HG02798 (cell line): ENCODE results near the gene MRGPRG.

Experiments
- ATAC-seq: cut with Tn5 transposase; IDR thresholded peaks from one replicate; pipeline ENCODE4 v1.9.1; 2021; ENCODE audit warnings: mild to moderate bottlenecking; ENCODE audit not compliant: unreplicated experiment, poor library complexity

The MRGPRG gene

GRCh38 chr11:3207526-3208189, 11.0 kb downstream of the MRGPRG start:
- ATAC-seq, result no peak

DNA sequence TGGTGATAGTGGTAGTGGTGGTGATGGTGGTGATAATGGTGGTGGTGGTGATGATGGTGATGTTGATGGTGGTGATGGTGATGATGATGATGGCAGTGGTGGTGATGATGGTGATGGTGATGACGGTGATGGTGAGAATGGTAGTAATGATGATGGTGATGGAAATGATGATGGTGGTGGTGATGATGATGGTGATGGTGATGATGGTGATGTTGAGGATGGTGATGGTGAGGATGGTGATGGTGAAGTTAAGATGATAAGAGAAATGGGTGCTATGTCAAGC, 11.8 kb downstream of the MRGPRG start:
- no peak for ATAC-seq

- no peak for ATAC-seq
These were observed 12.3 kb downstream of the MRGPRG start for GRCh38 chr11:3206156-3206921.

DNA sequence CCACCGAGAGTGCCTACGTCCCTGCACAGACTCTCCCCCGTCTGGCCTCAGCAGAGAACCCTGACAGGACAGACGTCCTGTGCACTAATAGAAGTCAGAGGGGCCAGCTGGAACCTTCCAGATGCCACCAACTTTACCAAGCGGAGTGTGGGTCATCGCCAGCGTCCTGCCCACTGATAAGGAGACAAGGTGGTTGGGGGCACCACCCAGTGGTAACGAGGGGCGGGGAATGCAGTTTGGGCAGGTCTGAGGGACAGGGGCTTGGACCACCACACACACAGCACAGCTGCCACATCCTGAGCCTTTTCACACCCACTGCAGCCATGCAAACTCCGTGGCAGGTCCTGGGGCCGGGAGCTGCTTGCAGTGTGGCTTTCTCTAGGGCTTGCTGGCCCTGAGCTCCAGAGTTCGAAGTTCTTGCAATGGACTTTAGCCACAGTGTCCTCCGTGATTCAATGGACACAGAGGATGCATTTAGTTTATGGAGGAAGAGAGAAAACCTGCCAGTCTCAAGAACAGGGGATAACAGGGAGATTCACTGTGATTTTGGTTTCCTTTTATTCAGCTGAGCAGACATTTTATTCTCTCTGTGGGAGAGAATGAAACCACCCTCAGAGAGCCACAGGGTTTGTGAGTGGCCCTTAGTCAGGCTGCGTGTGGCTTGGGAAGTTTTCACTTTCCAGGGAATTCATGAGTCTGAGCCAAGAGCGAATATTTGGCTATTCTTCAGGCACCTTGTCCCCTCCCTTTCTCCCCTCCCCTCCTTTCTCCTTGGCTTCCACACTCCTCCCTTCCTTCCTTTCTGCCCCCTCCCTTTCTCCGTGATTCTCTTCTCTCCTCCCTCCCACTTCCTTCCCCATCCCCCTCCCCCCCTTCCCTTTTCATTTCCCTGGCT, 13.1 kb downstream of the MRGPRG start:
- no peak for ATAC-seq

- no peak for ATAC-seq
These were observed 14.2 kb downstream of the MRGPRG start for GRCh38 chr11:3204141-3205015.

- no peak for ATAC-seq
These were observed 15.2 kb downstream of the MRGPRG start for GRCh38 chr11:3203221-3204043.

GRCh38 chr11:3202759-3203158, 15.9 kb downstream of the MRGPRG start:
- no peak for ATAC-seq

- no peak for ATAC-seq
These were observed 16.3 kb downstream of the MRGPRG start for GRCh38 chr11:3202305-3202704.

- ATAC-seq, result no peak
These were observed 16.9 kb downstream of the MRGPRG start for GRCh38 chr11:3201677-3202181.

DNA sequence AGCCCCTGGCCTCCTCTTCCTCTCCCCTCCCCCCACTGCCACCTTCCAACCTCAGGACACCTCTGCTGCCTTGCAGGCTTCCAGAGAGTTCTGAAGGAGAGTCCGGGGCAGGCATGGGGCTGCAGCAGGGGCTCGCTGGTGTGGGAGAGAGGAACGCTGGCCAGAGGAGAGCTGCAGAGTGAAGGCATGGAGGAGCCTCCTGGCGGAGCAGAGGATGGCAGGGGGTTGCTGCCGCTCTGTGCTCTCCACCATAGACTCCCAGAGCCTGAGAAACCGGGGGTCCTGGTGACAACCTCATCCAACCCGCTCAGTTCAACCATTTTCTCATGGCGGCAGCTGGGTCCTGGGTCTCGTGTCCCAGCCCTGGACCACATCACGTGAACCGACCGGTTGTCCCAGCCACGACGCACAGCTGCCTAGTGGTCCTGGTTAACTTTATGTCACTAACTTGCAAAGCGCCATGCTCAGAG, 17.5 kb downstream of the MRGPRG start:
- no peak for ATAC-seq

DNA sequence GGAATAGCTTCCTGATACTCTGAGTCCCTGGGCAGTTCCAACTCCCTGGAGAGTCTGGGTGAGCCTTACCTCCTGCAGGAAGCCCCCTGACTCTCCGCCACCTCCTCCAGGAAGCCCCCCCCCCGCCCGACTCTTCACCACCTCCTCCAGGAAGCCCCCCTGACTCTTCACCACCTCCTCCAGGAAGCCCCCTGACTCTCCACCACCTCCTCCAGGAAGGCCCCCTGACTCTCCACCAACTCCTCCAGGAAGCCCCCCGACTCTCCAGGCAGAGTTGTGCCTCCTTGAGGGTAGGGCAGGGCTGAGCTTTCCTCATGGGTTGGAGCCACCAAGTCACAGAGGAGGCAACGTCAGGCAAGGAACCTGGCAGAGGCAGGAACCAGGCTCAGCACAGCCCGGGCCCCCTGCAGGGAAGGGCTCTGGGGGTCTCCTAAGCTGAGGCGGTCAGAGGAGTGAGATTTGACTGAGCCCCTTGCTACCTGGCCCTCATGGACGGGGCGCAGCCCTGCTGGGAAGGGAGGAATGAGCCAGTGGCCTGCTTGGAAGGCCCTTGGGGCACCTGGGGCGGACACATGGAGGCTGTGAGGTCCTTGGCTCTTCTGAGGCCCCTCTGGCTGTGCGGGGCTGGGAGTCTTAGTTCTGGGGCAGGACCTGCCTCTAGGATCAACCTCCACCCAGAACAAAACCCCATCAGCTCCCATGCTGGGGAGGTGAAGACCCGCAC, 18.1 kb downstream of the MRGPRG start:
- ATAC-seq, result no peak

DNA sequence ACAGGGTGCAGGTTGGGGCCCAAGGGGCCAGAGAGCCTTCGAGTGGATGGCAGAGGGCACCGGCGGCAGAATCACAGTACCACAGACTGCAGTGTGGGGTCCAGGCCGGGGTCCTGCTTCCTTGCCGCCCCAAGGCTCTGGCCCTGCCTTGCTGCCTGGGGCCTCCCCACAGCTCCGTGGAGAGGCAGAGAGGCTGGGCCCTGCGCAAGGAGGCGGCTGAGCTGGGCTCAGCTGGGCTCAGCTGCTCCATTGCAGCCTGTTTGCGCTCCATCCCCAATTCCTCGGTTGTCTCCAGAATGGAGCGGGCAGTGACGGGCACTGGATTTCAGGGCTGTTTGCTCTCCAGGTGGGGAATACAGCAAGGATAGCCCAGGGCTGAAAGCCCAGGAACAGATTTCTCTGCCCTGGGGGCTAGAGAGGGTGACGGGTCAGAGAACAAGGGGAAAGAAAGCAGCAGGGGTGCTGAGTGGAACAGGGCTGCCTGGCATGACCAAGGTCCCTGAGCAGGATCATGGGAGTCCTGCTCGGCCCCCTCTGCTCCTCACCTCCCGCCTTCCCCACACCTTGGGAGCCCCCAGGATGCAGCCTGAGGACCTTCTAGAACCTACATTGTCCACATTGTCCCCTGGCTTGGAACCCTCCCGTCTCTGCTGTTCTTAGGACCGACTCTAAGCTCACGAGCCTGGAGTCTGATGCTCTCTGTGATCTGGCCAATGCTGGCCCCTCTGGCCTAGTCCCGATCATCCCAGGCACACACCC, 18.9 kb downstream of the MRGPRG start:
- ATAC-seq, result no peak

DNA sequence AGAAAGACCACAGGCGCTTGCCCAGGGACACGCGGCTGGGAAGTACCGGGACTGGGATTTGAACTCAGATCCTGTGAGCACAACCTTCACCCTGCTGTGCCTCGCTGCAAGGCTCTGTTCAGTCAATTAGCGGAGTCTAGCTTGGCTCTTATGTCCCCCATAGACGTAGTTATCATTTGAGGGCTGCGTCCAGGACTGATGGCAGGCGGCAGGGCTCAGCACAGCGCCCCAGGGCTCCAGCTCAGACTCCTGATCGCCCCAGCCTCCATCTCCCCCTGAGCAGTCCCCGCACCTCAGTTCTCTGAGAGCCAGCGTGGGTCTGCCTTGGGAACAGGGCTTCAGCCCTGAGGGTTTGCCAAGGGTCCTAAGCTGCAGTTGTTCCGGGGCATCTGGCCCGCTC, 19.8 kb downstream of the MRGPRG start:
- ATAC-seq, result no peak

DNA sequence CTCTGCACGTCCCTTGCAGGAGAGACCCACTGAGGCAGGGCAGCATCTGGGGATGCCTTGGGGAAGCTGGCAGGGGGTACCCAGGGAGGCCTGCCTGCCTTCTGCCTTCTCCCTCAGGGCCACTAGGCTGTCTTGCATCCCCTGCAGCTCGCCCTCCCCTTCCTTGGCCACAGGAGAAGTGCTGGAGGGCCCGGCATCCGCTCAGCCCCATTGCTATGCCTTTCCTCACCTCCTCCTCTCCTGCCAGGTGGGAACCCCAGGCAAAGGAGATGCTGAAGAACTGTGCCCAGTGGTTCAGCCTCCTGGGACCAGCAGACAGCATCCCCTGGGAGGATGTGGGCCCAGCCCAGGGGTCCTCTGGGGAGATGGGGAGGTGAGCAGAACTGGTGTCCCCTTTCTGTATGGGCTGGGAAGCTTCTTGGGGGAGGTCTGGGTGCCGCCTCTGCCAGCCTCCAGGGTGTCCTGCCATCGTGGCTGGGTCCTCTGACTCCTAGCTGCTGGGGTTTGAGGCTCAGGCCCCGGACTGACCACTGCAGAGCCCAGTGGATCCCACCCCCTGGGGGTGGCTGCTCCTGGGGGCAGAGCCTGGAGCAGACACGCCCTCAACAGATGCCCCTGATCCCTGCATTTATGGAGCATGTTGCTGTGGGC, 20.6 kb downstream of the MRGPRG start:
- no peak for ATAC-seq

- ATAC-seq, result no peak
These were observed 21.4 kb downstream of the MRGPRG start for GRCh38 chr11:3197044-3197695.

- ATAC-seq, result no peak
These were observed 22.2 kb downstream of the MRGPRG start for GRCh38 chr11:3196161-3197043.
